ENCODE data around the gene NEK1. TPM values are rescaled to one million over a fixed set of nuclear protein-coding genes. Genes with fewer than 3 reads are reported as not detected.

NEK1 gene
- polyA plus RNA-seq, 1 of the 3 experiments (the other 2 are of a cell fraction), result 2.0 TPM

GRCh38 chr4:169659716-169660670, 47.6 kb upstream of the NEK1 start:
- ChIA-PET POLR2A (interaction anchor here (0.8 to 1.8 kb wide), 4 partner anchors 33 to 366 kb away, joined by 3 to 4 read pairs (median 3); partner anchors contain the start of genes HPF1 and MFAP3L), CTCF (interaction anchor here (0.8 to 5.1 kb wide), 6 partner anchors 17 to 47 kb away, joined by 3 to 19 read pairs (median 5); partner anchors contain the start of genes CLCN3 and NEK1)
- Histone ChIP-seq H3K4me2 (peak overlapping the region; percentile 66), H3K9me2 (no peaks in the 10 kb centered on the region), H4K20me1 (ENCODE audit: insufficient read depth) (no peaks in the 10 kb centered on the region), H3K27ac (ENCODE audit: low read depth in 2 of 2, low read length in 1 of 2) (peak overlapping the region; percentile 93 to 99), H3K9ac (peak overlapping the region; percentile 90), H3K27me3 (ENCODE audit: insufficient read depth) (no peaks in the 10 kb centered on the region), H3K36me3 (replicated peaks in 1 of 2; ENCODE audit: control insufficient read depth in 1 of 2, insufficient read depth in 2 of 2, low read length in 1 of 2) (no peaks in the 10 kb centered on the region), H2AFZ (ENCODE audit: low read depth) (peak overlapping the region; percentile 52), H3K9me3 (no peaks in the 10 kb centered on the region), H3F3A (replicated peaks; ENCODE audit: insufficient read depth) (peaks cover 46% of the 10 kb centered on the region), H3K4me1 (ENCODE audit: control insufficient read depth in 1 of 2, insufficient read depth in 2 of 2, low read depth in 1 of 2, low read length in 1 of 2) (peaks cover 21 to 36% of the 10 kb centered on the region in 2 experiments; a peak in 3 of 4 replicates), H3K4me3 (ENCODE audit: low read depth in 2 of 2, low read length in 1 of 2) (peak overlapping the region; percentile 58 to 66), H3K79me2 (ENCODE audit: insufficient read depth) (peaks cover 68% of the 10 kb centered on the region)
- WGBS (ENCODE audit: low lambda C conversion rate), result 1% methylated on average over 14 of the region's 14 CpGs
- peak; percentile 67 for DNase-seq
- TF ChIP-seq RAD21 (IDR thresholded peaks at IDR 0.05; ENCODE audit: low read length) (no peak; the same call in 1 of the 2 replicates), CHD2 (IDR thresholded peaks at IDR 0.05; ENCODE audit: low read length, partially characterized antibody) (peak; percentile 55), FOSL2 (IDR thresholded peaks at IDR 0.05; ENCODE audit: borderline replicate concordance, low read depth) (peak; percentile 68), NRF1 (IDR thresholded peaks at IDR 0.05; ENCODE audit: low read depth, low read length) (no peak), FOXM1 (IDR thresholded peaks at IDR 0.05; ENCODE audit: low read depth) (no peak), YY1 (IDR thresholded peaks at IDR 0.05; ENCODE audit: low read depth) (peak; percentile 85), SIN3A (IDR thresholded peaks at IDR 0.05; ENCODE audit: borderline replicate concordance, low read depth, low read length) (0 out of 2 replicates have a peak, but pooled peaks have one; percentile 49), TEAD4 (IDR thresholded peaks at IDR 0.05; ENCODE audit: borderline replicate concordance, insufficient read depth) (no peak), MXI1 (IDR thresholded peaks at IDR 0.05; ENCODE audit: low read depth, low read length) (peak; percentile 75), ZBTB33 (IDR thresholded peaks at IDR 0.05; ENCODE audit: borderline replicate concordance, low read depth) (no peak), TCF12 (IDR thresholded peaks at IDR 0.05) (peak; percentile 41), CTCF (IDR thresholded peaks at IDR 0.05) (no peak), FOXJ3 (CRISPR knock-in tag; IDR thresholded peaks at IDR 0.05) (no peak), EP300 (IDR thresholded peaks at IDR 0.05; ENCODE audit: borderline replicate concordance in 1 of 2, low read depth in 1 of 2, low read length in 1 of 2) (0 out of 4 replicates have a peak, but pooled peaks of 1 of the 2 experiments have one; percentile 18), TAF1 (IDR thresholded peaks at IDR 0.05; ENCODE audit: borderline replicate concordance, low read depth, low read length) (peak; percentile 37; the same call in 1 of the 2 replicates), RCOR1 (IDR thresholded peaks at IDR 0.05; ENCODE audit: low read length) (peak; percentile 39; the same call in 1 of the 2 replicates), EZH2phosphoT487 (IDR thresholded peaks at IDR 0.05; ENCODE audit: borderline replicate concordance, low read depth) (no peak), POLR2AphosphoS5 (IDR thresholded peaks at IDR 0.05; ENCODE audit: low read depth, low read length) (no peak), USF2 (IDR thresholded peaks at IDR 0.05; ENCODE audit: borderline replicate concordance, low read depth, low read length) (no peak), SMC3 (IDR thresholded peaks at IDR 0.05; ENCODE audit: low read depth, low read length) (no peak), GABPA (IDR thresholded peaks at IDR 0.05; ENCODE audit: low read depth) (no peak), RXRA (IDR thresholded peaks at IDR 0.05; ENCODE audit: borderline replicate concordance, low read depth) (no peak), PBX3 (IDR thresholded peaks at IDR 0.05) (0 out of 2 replicates have a peak, but pooled peaks have one; percentile 10), RFX5 (IDR thresholded peaks at IDR 0.05; ENCODE audit: low read length) (peak; percentile 47; the same call in 1 of the 2 replicates), MEF2A (IDR thresholded peaks at IDR 0.05; ENCODE audit: borderline replicate concordance, low read depth) (no peak)
